Measurements from ENCODE around the gene UGT2A1.

Gene UGT2A1

DNA sequence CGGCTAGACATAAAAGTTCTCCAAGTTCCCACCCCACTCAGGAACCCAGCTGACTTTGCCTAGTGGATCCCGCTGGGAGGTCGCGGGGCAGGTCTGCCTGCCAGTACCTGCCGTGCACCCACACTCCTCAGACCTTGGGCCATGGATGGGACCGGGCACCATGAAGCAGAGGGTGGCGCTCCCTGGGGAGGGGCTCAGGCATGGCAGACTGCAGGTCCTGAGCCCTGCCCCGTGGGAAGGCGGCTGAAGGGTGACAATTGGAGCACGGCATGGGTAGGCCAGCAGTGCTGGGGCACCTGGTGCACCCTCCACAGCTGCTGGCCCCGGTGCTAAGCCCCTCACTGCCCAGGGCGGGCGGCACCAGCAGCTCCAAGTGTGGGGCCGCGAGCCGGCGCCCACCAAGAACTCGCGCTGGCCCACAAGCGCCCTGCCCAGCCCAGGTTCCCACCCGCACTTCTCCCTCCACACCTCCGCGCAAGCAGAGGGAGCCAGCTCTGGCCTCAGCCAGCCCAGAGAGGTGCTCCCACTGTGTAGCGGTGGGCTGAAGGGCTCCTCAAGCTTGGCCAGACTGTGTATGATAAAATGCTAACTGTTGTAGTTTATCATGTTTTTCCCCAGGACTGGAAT is 76.7 kb downstream of the UGT2A1 start:
- ATAC-seq (ENCODE audit: insufficient read depth, low read depth) (no peak), DNase-seq (no peak)
- H3K36me3 ChIP-seq (ENCODE audit: insufficient read depth, low read length): no peaks in the 10 kb centered on the region
- no peak overlapping the region for H3K4me3 ChIP-seq (ENCODE audit: low read depth in 1 of 2, low read length in 2 of 2)
- H4K20me1 ChIP-seq (ENCODE audit: insufficient read depth, low read length): no peaks in the 10 kb centered on the region
- H2AFZ ChIP-seq (ENCODE audit: low read depth, low read length): no peak overlapping the region
- TF ChIP-seq, protein P1, sequence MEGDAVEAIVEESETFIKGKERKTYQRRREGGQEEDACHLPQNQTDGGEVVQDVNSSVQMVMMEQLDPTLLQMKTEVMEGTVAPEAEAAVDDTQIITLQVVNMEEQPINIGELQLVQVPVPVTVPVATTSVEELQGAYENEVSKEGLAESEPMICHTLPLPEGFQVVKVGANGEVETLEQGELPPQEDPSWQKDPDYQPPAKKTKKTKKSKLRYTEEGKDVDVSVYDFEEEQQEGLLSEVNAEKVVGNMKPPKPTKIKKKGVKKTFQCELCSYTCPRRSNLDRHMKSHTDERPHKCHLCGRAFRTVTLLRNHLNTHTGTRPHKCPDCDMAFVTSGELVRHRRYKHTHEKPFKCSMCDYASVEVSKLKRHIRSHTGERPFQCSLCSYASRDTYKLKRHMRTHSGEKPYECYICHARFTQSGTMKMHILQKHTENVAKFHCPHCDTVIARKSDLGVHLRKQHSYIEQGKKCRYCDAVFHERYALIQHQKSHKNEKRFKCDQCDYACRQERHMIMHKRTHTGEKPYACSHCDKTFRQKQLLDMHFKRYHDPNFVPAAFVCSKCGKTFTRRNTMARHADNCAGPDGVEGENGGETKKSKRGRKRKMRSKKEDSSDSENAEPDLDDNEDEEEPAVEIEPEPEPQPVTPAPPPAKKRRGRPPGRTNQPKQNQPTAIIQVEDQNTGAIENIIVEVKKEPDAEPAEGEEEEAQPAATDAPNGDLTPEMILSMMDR (IDR thresholded peaks at IDR 0.05; ENCODE audit: borderline replicate concordance, extremely low read depth, low read length, poor library complexity, severe bottlenecking): no peak
- TF ChIP-seq EZH2 (IDR thresholded peaks at IDR 0.05; ENCODE audit: borderline replicate concordance, low read depth, low read length, severe bottlenecking): no peak
- no peaks in the 10 kb centered on the region for H3K27me3 ChIP-seq (ENCODE audit: insufficient read depth, low read length, poor library complexity)
- H3K27ac ChIP-seq (ENCODE audit: low read length): no peak overlapping the region
- H3K9me3 ChIP-seq (ENCODE audit: insufficient read depth, low read length, severe bottlenecking): no peaks in the 10 kb centered on the region
- no peak overlapping the region for H3K9ac ChIP-seq (ENCODE audit: low read depth, low read length)
- H3K4me1 ChIP-seq (ENCODE audit: insufficient read depth, low read length): no peaks in the 10 kb centered on the region
- H3K79me2 ChIP-seq (ENCODE audit: insufficient read depth, low read length): no peaks in the 10 kb centered on the region
- no peak overlapping the region for H3K4me2 ChIP-seq (ENCODE audit: insufficient read depth, low read length)

DNA sequence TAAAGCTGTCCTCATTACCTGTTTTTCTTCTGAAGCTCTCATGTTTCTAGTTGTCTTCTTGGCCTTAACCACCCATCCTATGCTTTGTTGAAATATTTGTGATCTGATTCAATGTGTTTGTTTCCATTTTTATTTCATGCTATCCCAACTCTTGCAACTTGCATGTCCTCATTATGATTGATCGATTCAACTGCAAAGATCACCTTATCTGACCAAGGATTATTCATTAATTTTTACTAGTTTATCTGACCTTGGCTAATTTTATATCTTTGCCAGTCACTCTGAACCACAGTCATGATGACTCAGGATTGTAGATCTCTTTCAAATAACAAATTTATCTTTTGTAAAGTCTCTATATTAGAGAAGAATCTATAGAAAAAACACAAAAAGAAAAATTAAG is 84.3 kb downstream of the UGT2A1 start:
- no peaks in the 10 kb centered on the region for H3K79me2 ChIP-seq (ENCODE audit: insufficient read depth, low read length)
- no peak for TF ChIP-seq EZH2 (IDR thresholded peaks at IDR 0.05; ENCODE audit: borderline replicate concordance, low read depth, low read length, severe bottlenecking)
- TF ChIP-seq, protein P1 (IDR thresholded peaks at IDR 0.05; ENCODE audit: borderline replicate concordance, extremely low read depth, low read length, poor library complexity, severe bottlenecking): no peak
- no peak for DNase-seq
- ATAC-seq (ENCODE audit: insufficient read depth, low read depth): no peak
- H3K9me3 ChIP-seq (ENCODE audit: insufficient read depth, low read length, severe bottlenecking): no peaks in the 10 kb centered on the region
- no peaks in the 10 kb centered on the region for H3K4me1 ChIP-seq (ENCODE audit: insufficient read depth, low read length)
- H3K27ac ChIP-seq (ENCODE audit: low read length): no peak overlapping the region
- H3K27me3 ChIP-seq (ENCODE audit: insufficient read depth, low read length, poor library complexity): no peaks in the 10 kb centered on the region
- no peak overlapping the region for H3K9ac ChIP-seq (ENCODE audit: low read depth, low read length)
- no peaks in the 10 kb centered on the region for H4K20me1 ChIP-seq (ENCODE audit: insufficient read depth, low read length)
- H3K4me2 ChIP-seq (ENCODE audit: insufficient read depth, low read length): no peak overlapping the region
- no peak overlapping the region for H2AFZ ChIP-seq (ENCODE audit: low read depth, low read length)
- H3K36me3 ChIP-seq (ENCODE audit: insufficient read depth, low read length): no peaks in the 10 kb centered on the region
- H3K4me3 ChIP-seq (ENCODE audit: low read depth in 1 of 2, low read length in 2 of 2): no peak overlapping the region

DNA sequence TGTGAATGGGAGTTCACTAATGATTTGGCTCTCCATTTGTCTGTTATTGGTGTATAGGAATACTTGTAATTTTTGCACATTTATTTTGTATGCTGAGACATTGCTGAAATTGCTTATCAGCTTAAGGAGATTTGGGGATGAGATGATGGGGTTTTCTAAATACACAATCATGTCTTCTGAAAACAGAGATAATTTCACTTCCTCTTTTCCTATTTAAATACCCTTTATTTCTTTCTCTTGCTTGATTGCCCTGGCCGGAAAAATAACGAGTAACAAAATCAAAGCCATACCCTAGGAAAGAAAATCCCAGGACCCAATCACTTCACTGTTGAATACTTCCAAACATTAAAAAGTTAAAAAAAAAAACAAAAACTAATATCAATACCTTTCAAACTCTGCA is 89.6 kb downstream of the UGT2A1 start:
- no peak for DNase-seq
- Histone ChIP-seq H3K36me3 (ENCODE audit: insufficient read depth, low read length) (no peaks in the 10 kb centered on the region), H3K27me3 (ENCODE audit: insufficient read depth, low read length, poor library complexity) (no peaks in the 10 kb centered on the region), H3K4me3 (ENCODE audit: low read depth in 1 of 2, low read length in 2 of 2) (no peak overlapping the region), H2AFZ (ENCODE audit: low read depth, low read length) (no peak overlapping the region), H4K20me1 (ENCODE audit: insufficient read depth, low read length) (no peaks in the 10 kb centered on the region), H3K4me2 (ENCODE audit: insufficient read depth, low read length) (no peak overlapping the region), H3K9ac (ENCODE audit: low read depth, low read length) (no peak overlapping the region), H3K4me1 (ENCODE audit: insufficient read depth, low read length) (no peaks in the 10 kb centered on the region), H3K9me3 (ENCODE audit: insufficient read depth, low read length, severe bottlenecking) (no peaks in the 10 kb centered on the region), H3K79me2 (ENCODE audit: insufficient read depth, low read length) (no peaks in the 10 kb centered on the region), H3K27ac (ENCODE audit: low read length) (no peak overlapping the region)
- TF ChIP-seq, protein P1 (IDR thresholded peaks at IDR 0.05; ENCODE audit: borderline replicate concordance, extremely low read depth, low read length, poor library complexity, severe bottlenecking): no peak
- no peak for TF ChIP-seq EZH2 (IDR thresholded peaks at IDR 0.05; ENCODE audit: borderline replicate concordance, low read depth, low read length, severe bottlenecking)
- no peak for ATAC-seq (ENCODE audit: insufficient read depth, low read depth)

Measured in DND-41 (cell line).